Mesenteric fat pad (tissue), 1 donor: ENCODE measurements around the gene ODF4. TPM values are rescaled to one million over a fixed set of nuclear protein-coding genes. Genes with fewer than 3 reads are reported as not detected.
A peak's percentile ranks its signal among the peaks of the same experiment; 100 is the strongest.
"Not testable (repeated sequence)": the region's sequence is repeated elsewhere in the genome, so short reads cannot be mapped to it uniquely, and the experiment has no call there.

Experiments used
- DNase-seq: peaks from one replicate; pipeline ENCODE4 v3.0.0-alpha.2; 2020; ENCODE audit warnings: low spot score
- total RNA-seq: library from RNA; stranded (reverse); fragmentation: NEBNext Ultra II Directional; extraction: Animal tissue kit (Norgen Biotek cat#: 25700); gene quantifications from one replicate; pipeline ENCODE4 v1.2.1, GENCODE V29; 2021
- donor health status: DM: yes; HTN: yes; CAD: no.

The ODF4 gene
- total RNA-seq, 1 donor from 2014 or later, result not detected

DNA sequence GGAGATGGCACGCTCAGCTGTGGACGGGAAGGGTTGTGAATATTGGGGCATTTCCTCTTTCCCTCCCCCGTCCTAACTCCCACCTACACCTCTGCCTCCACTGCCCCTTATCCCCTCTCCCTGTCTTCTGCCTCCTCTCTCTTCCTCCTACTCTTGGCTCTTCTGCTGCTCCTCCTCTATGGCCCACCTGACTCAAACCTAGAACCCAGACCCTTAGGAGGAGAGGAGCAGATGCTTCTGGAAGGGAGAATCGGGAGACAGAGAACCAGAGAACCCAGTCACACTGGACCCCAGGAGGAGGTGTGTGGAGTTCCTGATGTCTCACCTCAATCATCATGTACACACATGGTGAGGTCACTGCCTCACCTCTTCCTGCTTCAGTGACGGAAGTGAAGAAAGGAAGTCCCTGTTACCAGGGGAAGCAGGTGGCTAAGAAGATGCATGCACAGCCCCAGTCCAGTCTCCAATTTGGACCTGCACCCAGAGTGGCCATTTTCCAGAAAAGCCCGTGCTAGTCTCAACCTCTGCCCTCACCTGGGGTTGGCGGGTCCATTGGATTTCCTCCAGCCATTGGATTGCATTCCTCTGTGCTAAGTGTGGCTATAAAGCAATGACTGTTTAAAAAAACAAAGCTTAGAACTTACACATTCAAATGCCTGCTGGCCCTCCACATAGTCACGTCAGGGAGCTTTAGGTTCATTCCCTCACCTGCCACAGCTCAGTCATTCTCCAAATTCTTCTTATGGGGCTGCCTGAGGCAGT lies 54.0 kb downstream of the ODF4 start:
- DNase-seq, result peak; percentile 35

DNA sequence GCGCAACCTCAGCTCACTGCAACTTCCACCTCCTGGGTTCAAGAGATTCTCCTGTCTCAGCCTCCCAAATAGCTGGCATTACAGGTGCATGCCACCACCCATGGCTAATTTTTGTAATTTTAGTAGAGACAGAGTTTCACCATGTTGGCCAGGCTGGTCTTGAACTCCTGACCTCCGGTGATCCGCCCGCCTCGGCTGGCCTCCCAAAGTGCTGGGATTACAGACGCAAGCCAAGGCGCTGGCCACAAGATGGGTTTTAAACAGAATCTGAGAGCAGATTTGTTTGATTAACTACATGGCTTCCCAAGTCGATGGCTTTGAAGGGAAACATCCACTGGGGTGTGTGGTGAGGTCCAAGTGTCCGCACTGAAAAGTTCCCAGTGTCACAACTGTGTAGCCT lies 54.9 kb downstream of the ODF4 start:
- not testable (repeated sequence) for DNase-seq

Other genes with a start within 250 kb of the ODF4 start
- gene ALOXE3, start 221.3 kb upstream of the ODF4 start, total RNA-seq, result not detected
- not detected for gene HES7, start 215.7 kb upstream of the ODF4 start, total RNA-seq
- 316 TPM for gene PER1, start 187.4 kb upstream of the ODF4 start, total RNA-seq
- 52.4 TPM for gene VAMP2, start 176.9 kb upstream of the ODF4 start, total RNA-seq
- 16.3 TPM for gene TMEM107, start 163.5 kb upstream of the ODF4 start, total RNA-seq
- gene BORCS6, start 149.7 kb upstream of the ODF4 start, total RNA-seq, result 5.8 TPM
- gene AURKB, start 129.3 kb upstream of the ODF4 start, total RNA-seq, result not detected
- 34.3 TPM for gene CTC1, start 91.8 kb upstream of the ODF4 start, total RNA-seq
- gene PFAS, start 90.6 kb upstream of the ODF4 start, total RNA-seq, result 39.2 TPM
- gene RANGRF, start 51.2 kb upstream of the ODF4 start, total RNA-seq, result 20.8 TPM
- gene SLC25A35, start 44.4 kb upstream of the ODF4 start, total RNA-seq, result 3.9 TPM
- 71.8 TPM for gene ARHGEF15, start 29.6 kb upstream of the ODF4 start, total RNA-seq
- gene RPL26, start 43.4 kb downstream of the ODF4 start, total RNA-seq, result 1,206 TPM
- not detected for gene RNF222, start 58.0 kb downstream of the ODF4 start, total RNA-seq
- 112 TPM for gene NDEL1, start 96.0 kb downstream of the ODF4 start, total RNA-seq